ENCODE results near the gene CTSC. TPM values are rescaled to one million over a fixed set of nuclear protein-coding genes. Genes with fewer than 3 reads are reported as not detected.

Gene CTSC
- total and polyA plus RNA-seq, 9 of the 15 experiments (the other 6 are each of a cell fraction or from before 2014, with no cell fraction given), result 113 to 403 (median 187) TPM

GRCh38 chr11:88324562-88325345 is 12.8 kb downstream of the CTSC start:
- WGBS (ENCODE audit: insufficient coverage, low coverage, missing lambda C conversion rate), result 33% methylated on average over 3 of the region's 4 CpGs
- POLR2A ChIA-PET, result interaction anchor here (0.6 to 5.7 kb wide), 4 partner anchors 9 to 35 kb away, joined by 3 to 40 read pairs (median 4); partner anchors contain the start of gene CTSC
- H3K4me3 ChIP-seq, result no peak overlapping the region
- H3K27me3 ChIP-seq (ENCODE audit: control insufficient read depth in 2 of 2, insufficient read depth in 2 of 2, low read length in 2 of 2), result no peaks in the 10 kb centered on the region
- H3K9ac ChIP-seq (ENCODE audit: insufficient read depth in 1 of 2, low read depth in 2 of 2, low read length in 2 of 2), result no peak overlapping the region
- H4K20me1 ChIP-seq (replicated peaks; ENCODE audit: control insufficient read depth, insufficient read depth, low read length), result no peaks in the 10 kb centered on the region; the same call in 1 of the 2 replicates
- peaks cover 0 to 19% of the 10 kb centered on the region in 2 experiments; a peak in 3 of 5 replicates for H3K4me1 ChIP-seq (replicated peaks in 1 of 2; ENCODE audit: control insufficient read depth in 2 of 2, insufficient read depth in 2 of 2, low read length in 2 of 2)
- H3K27ac ChIP-seq (ENCODE audit: extremely low read depth, low read depth, low read length), result no peak overlapping the region
- FAIRE-seq (no peak), DNase-seq (ENCODE audit: extremely low read depth in 1 of 4, low spot score in 3 of 4) (no peak), ATAC-seq (peak; percentile 14; the same call in 2 of the 3 replicates)
- H3K9me1 ChIP-seq (ENCODE audit: control insufficient read depth, insufficient read depth, low read length), result no peaks in the 10 kb centered on the region
- BruUV-seq (replicated peaks), result no TSS peak
- TF ChIP-seq XRCC4 (IDR thresholded peaks at IDR 0.05; ENCODE audit: extremely low read depth, insufficient read depth, insufficient read length) (no peak), PATZ1 (CRISPR knock-in tag; IDR thresholded peaks at IDR 0.05; ENCODE audit: borderline replicate concordance) (no peak), MAZ (CRISPR knock-in tag; conservative IDR thresholded peaks at IDR 0.05 in 1 of 2, IDR thresholded peaks at IDR 0.05 in 1 of 2) (no peak), RFX7 (CRISPR knock-in tag; IDR thresholded peaks at IDR 0.05) (no peak), SOX6 (IDR thresholded peaks at IDR 0.05) (peak; percentile 37; the same call in 1 of the 2 replicates)
- no peaks in the 10 kb centered on the region for H3K9me3 ChIP-seq (replicated peaks; ENCODE audit: control insufficient read depth, insufficient read depth, low read depth, low read length)
- CTCF ChIA-PET (ENCODE audit: low intra/inter-chr PET ratio), result no interaction called here
- H2AFZ ChIP-seq (ENCODE audit: low read depth, low read length), result no peak overlapping the region
- peaks cover 93% of the 10 kb centered on the region for H3K36me3 ChIP-seq (ENCODE audit: control insufficient read depth, insufficient read depth, low read length)
- H3K79me2 ChIP-seq (ENCODE audit: control insufficient read depth, insufficient read depth, low read length), result peaks cover 99% of the 10 kb centered on the region
- intact Hi-C loops (cut with micrococcal nuclease) (no loop called here), in situ Hi-C loops (cut with MboI) (no loop called here)
- no peak overlapping the region for H3K4me2 ChIP-seq (ENCODE audit: insufficient read depth, low read length)

Data from K562 (cell line).